ENCODE data around the gene PAQR8. TPM values are rescaled to one million over a fixed set of nuclear protein-coding genes. Genes with fewer than 3 reads are reported as not detected.

The PAQR8 gene
- total RNA-seq, 1 donor from 2014 or later, result 6.1 TPM

- Histone ChIP-seq H3K4me3 (no peak overlapping the region), H3K36me3 (peaks cover 0 to 12% of the 10 kb centered on the region in 2 donors), H3K9me3 (no peaks in the 10 kb centered on the region), H3K27me3 (no peaks in the 10 kb centered on the region), H3K27ac (no peak overlapping the region), H3K4me1 (no peaks in the 10 kb centered on the region)
- no peak for TF ChIP-seq CTCF (IDR thresholded peaks at IDR 0.05)
- no peak for DNase-seq (ENCODE audit: low spot score in 2 of 2)
- intact Hi-C loops (cut with DNase I), result no loop called here
Observed at GRCh38 chr6:52403627-52404026, 41.7 kb downstream of the PAQR8 start.

GRCh38 chr6:52405243-52405642 lies 43.3 kb downstream of the PAQR8 start:
- Histone ChIP-seq H3K4me1 (no peaks in the 10 kb centered on the region), H3K4me3 (no peak overlapping the region), H3K27me3 (no peaks in the 10 kb centered on the region), H3K36me3 (peaks cover 0 to 12% of the 10 kb centered on the region in 2 donors), H3K9me3 (no peaks in the 10 kb centered on the region), H3K27ac (no peak overlapping the region)
- intact Hi-C loops (cut with DNase I), result no loop called here
- no peak for TF ChIP-seq CTCF (IDR thresholded peaks at IDR 0.05)
- DNase-seq (ENCODE audit: low spot score in 2 of 2), result no peak

- Histone ChIP-seq H3K27ac (no peak overlapping the region), H3K9me3 (no peaks in the 10 kb centered on the region), H3K27me3 (no peaks in the 10 kb centered on the region), H3K4me1 (no peaks in the 10 kb centered on the region), H3K4me3 (no peak overlapping the region), H3K36me3 (peaks cover 0 to 12% of the 10 kb centered on the region in 2 donors)
- intact Hi-C loops (cut with DNase I), result no loop called here
- DNase-seq (ENCODE audit: low spot score in 2 of 2), result no peak
- peak in 2 of 3 experiments; percentile 24 to 47 for TF ChIP-seq CTCF (IDR thresholded peaks at IDR 0.05)
Observed at GRCh38 chr6:52407467-52407866, 45.5 kb downstream of the PAQR8 start.

GRCh38 chr6:52409499-52409898 lies 47.5 kb downstream of the PAQR8 start:
- H3K36me3 ChIP-seq, result no peaks in the 10 kb centered on the region
- DNase-seq (ENCODE audit: low spot score in 2 of 2), result no peak
- no peak for TF ChIP-seq CTCF (IDR thresholded peaks at IDR 0.05)
- H3K27me3 ChIP-seq, result no peaks in the 10 kb centered on the region
- no peaks in the 10 kb centered on the region for H3K9me3 ChIP-seq
- H3K4me3 ChIP-seq, result no peak overlapping the region
- no peak overlapping the region for H3K27ac ChIP-seq
- intact Hi-C loops (cut with DNase I), result no loop called here
- no peaks in the 10 kb centered on the region for H3K4me1 ChIP-seq

GRCh38 chr6:52410979-52411378 lies 49.0 kb downstream of the PAQR8 start:
- DNase-seq (ENCODE audit: low spot score in 2 of 2), result no peak
- Histone ChIP-seq H3K4me1 (no peaks in the 10 kb centered on the region), H3K27ac (no peak overlapping the region), H3K27me3 (no peaks in the 10 kb centered on the region), H3K4me3 (no peak overlapping the region), H3K9me3 (no peaks in the 10 kb centered on the region), H3K36me3 (no peaks in the 10 kb centered on the region)
- intact Hi-C loops (cut with DNase I), result no loop called here
- no peak for TF ChIP-seq CTCF (IDR thresholded peaks at IDR 0.05)

- intact Hi-C loops (cut with DNase I), result no loop called here
Observed at GRCh38 chr6:52411911-52412310, 50.0 kb downstream of the PAQR8 start.

More at GRCh38 chr6:52411911-52412310, 50.0 kb downstream of the PAQR8 start:
- no peak for TF ChIP-seq CTCF (IDR thresholded peaks at IDR 0.05)
- Histone ChIP-seq H3K27me3 (no peaks in the 10 kb centered on the region), H3K9me3 (no peaks in the 10 kb centered on the region), H3K36me3 (no peaks in the 10 kb centered on the region), H3K27ac (no peak overlapping the region), H3K4me3 (no peak overlapping the region), H3K4me1 (no peaks in the 10 kb centered on the region)
- no peak for DNase-seq (ENCODE audit: low spot score in 2 of 2)
